Suprapubic skin (tissue), 4 donors: ENCODE data around the gene LILRA5. TPM values are rescaled to one million over a fixed set of nuclear protein-coding genes. Genes with fewer than 3 reads are reported as not detected.
A peak's percentile ranks its signal among the peaks of the same experiment; 100 is the strongest.
"Not testable (repeated sequence)": the region's sequence is repeated elsewhere in the genome, so short reads cannot be mapped to it uniquely, and the experiment has no call there.

Experiments used
- DNase-seq, 2 donors: peaks; one replicate each; pipeline ENCODE4 v3.0.0-alpha.2; 2019; ENCODE audit warnings: low spot score in 2 of 2
- H3K27ac ChIP-seq: fragments of 200-600 bp; sonication (generic); one replicate; pipeline ENCODE4 v1.5.1; 2019
- H3K27me3 ChIP-seq: fragments of 200-600 bp; sonication (generic); one replicate; pipeline ENCODE4 v1.5.1; 2019
- H3K36me3 ChIP-seq: fragments of 200-600 bp; sonication (generic); one replicate; pipeline ENCODE4 v1.5.1; 2019
- H3K4me1 ChIP-seq: fragments of 200-600 bp; sonication (generic); one replicate; pipeline ENCODE4 v1.5.1; 2019
- H3K4me3 ChIP-seq: fragments of 200-600 bp; sonication (generic); one replicate; pipeline ENCODE4 v1.5.1; 2019; ENCODE audit warnings: mild to moderate bottlenecking
- H3K9me3 ChIP-seq: fragments of 200-600 bp; sonication (generic); one replicate; pipeline ENCODE4 v1.5.1; 2019
- CTCF ChIP-seq, 2 donors: fragments of 200-600 bp in 1 of 2; fragments of 450-650 bp in 1 of 2; sonication (generic) in 1 of 2; IDR thresholded peaks; one replicate each; pipeline ENCODE4 v1.5.1; 2016 to 2019; ENCODE audit warnings: antibody characterized with exemption in 2 of 2, mild to moderate bottlenecking in 1 of 2, moderate library complexity in 1 of 2
- EP300 ChIP-seq: sonication (generic); formaldehyde crosslinking; IDR thresholded peaks from one replicate; pipeline ENCODE4 v1.6.1; 2017; ENCODE audit warnings: antibody characterized with exemption
- POLR2A ChIP-seq, 2 donors: fragments of 450-650 bp; IDR thresholded peaks; one replicate each; pipeline ENCODE4 v1.6.1; 2017; ENCODE audit warnings: antibody characterized with exemption in 2 of 2, mild to moderate bottlenecking in 2 of 2, moderate library complexity in 2 of 2
- POLR2AphosphoS5 ChIP-seq, 3 donors: sonication (generic); formaldehyde crosslinking; IDR thresholded peaks; one replicate each; pipeline ENCODE4 v1.6.1; 2017; ENCODE audit warnings: antibody characterized with exemption in 3 of 3
- WGBS: methylation state at CpG from one replicate; pipeline ENCODE4 v1.1.5; 2018; 5-methylcytosine and 5-hydroxymethylcytosine counted together
- total RNA-seq, 4 donors: library from RNA; depleted of rRNA; stranded (reverse); fragments of >200 nt; gene quantifications; one replicate each; pipeline ENCODE4 v1.1.0, GENCODE V29; 2016

LILRA5 gene
- total RNA-seq, 4 donors from 2014 or later = not detected

DNA sequence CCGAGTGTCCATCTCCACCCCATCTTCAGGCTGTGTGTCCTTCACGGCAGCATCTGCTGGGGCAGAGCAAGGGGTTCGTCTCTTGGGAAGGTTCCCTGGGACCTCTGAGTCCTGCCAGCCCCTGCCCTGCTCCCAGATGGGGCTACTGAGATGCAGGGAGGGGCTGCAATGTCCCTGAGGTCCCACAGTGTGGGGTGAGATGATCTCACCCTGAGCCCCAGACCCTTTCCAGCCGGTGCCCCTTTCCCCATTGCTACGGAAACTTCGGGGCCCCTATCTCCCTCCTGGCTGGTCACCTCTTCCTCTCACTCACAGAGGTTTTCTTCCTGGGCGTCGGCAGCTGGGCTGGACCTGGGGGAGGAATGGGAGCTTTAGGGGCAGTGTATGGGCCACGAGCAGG is 37.0 kb downstream of the LILRA5 start:
- Histone ChIP-seq H3K27ac (no peak overlapping the region), H3K36me3 (no peaks in the 10 kb centered on the region), H3K27me3 (peaks cover 60% of the 10 kb centered on the region), H3K4me3 (no peak overlapping the region), H3K4me1 (no peaks in the 10 kb centered on the region), H3K9me3 (no peaks in the 10 kb centered on the region)
- TF ChIP-seq EP300 = no peak
- TF ChIP-seq POLR2AphosphoS5 (IDR thresholded peaks at IDR 0.05) = no peak
- no peak for TF ChIP-seq POLR2A (IDR thresholded peaks at IDR 0.05)
- TF ChIP-seq CTCF (IDR thresholded peaks at IDR 0.05) = no peak
- DNase-seq = peak in 1 of 2 donors; percentile 27
- WGBS = 68% methylated on average over 6 of the region's 9 CpGs

- not testable (repeated sequence) for H3K4me3 ChIP-seq, H3K27ac ChIP-seq, H3K9me3 ChIP-seq, H3K4me1 ChIP-seq, H3K36me3 ChIP-seq
- peak; percentile 13 to 58 for DNase-seq
- 47% methylated on average over 4 of the region's 9 CpGs for WGBS
- H3K27me3 ChIP-seq = peaks cover 47% of the 10 kb centered on the region
Observed at GRCh38 chr19:54274516-54274915, 38.5 kb downstream of the LILRA5 start.

DNA sequence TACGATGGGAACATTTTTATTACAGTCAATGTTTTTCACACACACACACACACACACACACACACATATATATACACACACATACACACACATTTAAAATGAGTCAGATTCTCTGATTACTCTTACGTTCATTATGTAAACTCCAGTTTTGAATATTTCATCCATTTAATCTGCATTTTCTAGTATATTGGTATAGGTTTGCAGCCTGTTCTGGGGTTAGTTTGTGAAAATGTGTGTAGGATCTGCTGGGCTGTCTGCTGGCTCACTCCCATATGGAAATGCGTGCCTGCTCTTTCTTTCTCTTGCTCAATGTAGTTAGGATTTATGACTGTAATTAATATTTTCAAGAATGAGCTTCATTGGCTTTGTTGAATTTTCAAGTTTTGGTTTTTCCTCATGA is 39.1 kb downstream of the LILRA5 start:
- 38% methylated on average over 3 of the region's 3 CpGs for WGBS
- no peak overlapping the region for H3K4me3 ChIP-seq
- H3K27ac ChIP-seq = no peak overlapping the region
- H3K27me3 ChIP-seq = peaks cover 41% of the 10 kb centered on the region
- TF ChIP-seq CTCF (IDR thresholded peaks at IDR 0.05) = no peak
- no peak for TF ChIP-seq EP300
- no peak for TF ChIP-seq POLR2AphosphoS5 (IDR thresholded peaks at IDR 0.05)
- no peak for TF ChIP-seq POLR2A (IDR thresholded peaks at IDR 0.05)
- H3K4me1 ChIP-seq = no peaks in the 10 kb centered on the region
- no peaks in the 10 kb centered on the region for H3K9me3 ChIP-seq
- DNase-seq = no peak
- no peaks in the 10 kb centered on the region for H3K36me3 ChIP-seq

- 66% methylated on average over 5 of the region's 5 CpGs for WGBS
- H3K27me3 ChIP-seq = peaks cover 31% of the 10 kb centered on the region
- not testable (repeated sequence) for H3K9me3 ChIP-seq, H3K27ac ChIP-seq, H3K36me3 ChIP-seq, H3K4me1 ChIP-seq, H3K4me3 ChIP-seq
- DNase-seq = peak; percentile 26 to 42
Observed at GRCh38 chr19:54272181-54272580, 40.8 kb downstream of the LILRA5 start.

GRCh38 chr19:54271587-54271986 is 41.4 kb downstream of the LILRA5 start:
- peaks cover 25% of the 10 kb centered on the region for H3K27me3 ChIP-seq
- H3K4me3 ChIP-seq, H3K27ac ChIP-seq, H3K36me3 ChIP-seq, H3K9me3 ChIP-seq, H3K4me1 ChIP-seq: not testable (repeated sequence)
- 53% methylated on average over 4 of the region's 4 CpGs for WGBS
- DNase-seq = peak; percentile 45 to 47

- Histone ChIP-seq H3K4me1 (no peaks in the 10 kb centered on the region), H3K9me3 (no peaks in the 10 kb centered on the region), H3K27ac (no peak overlapping the region), H3K27me3 (peaks cover 22% of the 10 kb centered on the region), H3K4me3 (no peak overlapping the region), H3K36me3 (no peaks in the 10 kb centered on the region)
- DNase-seq = peak; percentile 56 to 75
- WGBS = 86% methylated on average over 8 of the region's 8 CpGs
- no peak for TF ChIP-seq CTCF (IDR thresholded peaks at IDR 0.05)
- TF ChIP-seq POLR2AphosphoS5 (IDR thresholded peaks at IDR 0.05) = no peak
- no peak for TF ChIP-seq EP300
- no peak for TF ChIP-seq POLR2A (IDR thresholded peaks at IDR 0.05)
Observed at GRCh38 chr19:54271106-54271505, 41.9 kb downstream of the LILRA5 start.

GRCh38 chr19:54268936-54269335 is 44.0 kb downstream of the LILRA5 start:
- Histone ChIP-seq H3K36me3 (no peaks in the 10 kb centered on the region), H3K4me3 (no peak overlapping the region), H3K27ac (no peak overlapping the region), H3K9me3 (no peaks in the 10 kb centered on the region), H3K4me1 (no peaks in the 10 kb centered on the region), H3K27me3 (peaks cover 6% of the 10 kb centered on the region)
- TF ChIP-seq POLR2AphosphoS5 (IDR thresholded peaks at IDR 0.05) (no peak), POLR2A (IDR thresholded peaks at IDR 0.05) (no peak), CTCF (IDR thresholded peaks at IDR 0.05) (no peak), EP300 (no peak)
- 55% methylated on average over 2 of the region's 2 CpGs for WGBS
- no peak for DNase-seq
